Gastroesophageal sphincter (tissue), 3 donors: ENCODE data around the gene KAZN.

Source experiments
- CTCF ChIP-seq, 4 experiments: fragments of 200-600 bp in 2 of 4; fragments of 450-650 bp in 2 of 4; sonication (generic) in 1 of 4; IDR thresholded peaks; one replicate each; pipeline ENCODE4 v1.5.1; 2017 to 2019; ENCODE audit warnings: antibody characterized with exemption in 4 of 4, mild to moderate bottlenecking in 2 of 4, moderate library complexity in 2 of 4
- EP300 ChIP-seq: sonication (generic); formaldehyde crosslinking; IDR thresholded peaks from one replicate; pipeline ENCODE4 v1.6.1; 2017; ENCODE audit warnings: antibody characterized with exemption, mild to moderate bottlenecking
- POLR2A ChIP-seq, 2 donors: fragments of 450-650 bp; IDR thresholded peaks; one replicate each; pipeline ENCODE4 v1.6.1; 2017; ENCODE audit warnings: antibody characterized with exemption in 2 of 2, mild to moderate bottlenecking in 2 of 2, moderate library complexity in 1 of 2
- POLR2AphosphoS5 ChIP-seq: sonication (generic); formaldehyde crosslinking; IDR thresholded peaks from one replicate; pipeline ENCODE4 v1.6.1; 2017; ENCODE audit warnings: antibody characterized with exemption

DNA sequence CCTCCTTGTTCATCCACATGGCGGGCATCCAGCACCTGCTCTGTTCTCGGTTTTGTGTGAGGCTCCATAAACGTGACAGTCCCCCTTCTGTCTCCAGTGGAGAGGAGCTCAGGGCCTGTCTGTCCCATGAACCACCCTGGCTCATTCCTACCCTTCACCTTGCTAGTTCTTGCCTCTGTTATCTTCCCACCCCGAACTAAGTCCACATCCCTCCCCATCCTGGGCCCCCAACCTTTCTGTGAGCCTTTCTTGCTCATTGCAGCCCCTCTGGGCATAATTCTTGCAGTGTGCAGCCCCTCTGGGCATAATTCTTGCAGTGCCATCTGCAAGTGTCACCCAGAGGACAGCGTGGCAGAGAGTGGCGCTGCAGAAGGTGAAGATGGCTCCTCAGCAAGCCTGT is 338.3 kb downstream of the KAZN start:
- TF ChIP-seq CTCF (IDR thresholded peaks at IDR 0.05): no peak
- no peak for TF ChIP-seq POLR2AphosphoS5
- TF ChIP-seq POLR2A (IDR thresholded peaks at IDR 0.05): no peak
- no peak for TF ChIP-seq EP300
